Fibroblast of mammary gland (primary cell): ENCODE data around the gene KDM2A.
A peak's percentile ranks its signal among the peaks of the same experiment; 100 is the strongest.
"Not testable (repeated sequence)": the region's sequence is repeated elsewhere in the genome, so short reads cannot be mapped to it uniquely, and the experiment has no call there.

Source experiments
- DNase-seq: peaks from one replicate; pipeline ENCODE4 v3.0.0-alpha.2; 2010; ENCODE audit warnings: low read depth
- H3K4me3 ChIP-seq: 2 replicates; pipeline ENCODE4 v1.5.1; 2011; ENCODE audit warnings: low read depth, mild to moderate bottlenecking, low read length, moderate library complexity; ENCODE audit not compliant: control insufficient read depth
- TF ChIP-seq, protein P1 (sequence below): conservative IDR thresholded peaks from 2 replicates; pipeline ENCODE4 v1.5.1; 2011; ENCODE audit warnings: low read depth, low read length, inconsistent platforms; ENCODE audit not compliant: control insufficient read depth, insufficient read depth

KDM2A gene

DNA sequence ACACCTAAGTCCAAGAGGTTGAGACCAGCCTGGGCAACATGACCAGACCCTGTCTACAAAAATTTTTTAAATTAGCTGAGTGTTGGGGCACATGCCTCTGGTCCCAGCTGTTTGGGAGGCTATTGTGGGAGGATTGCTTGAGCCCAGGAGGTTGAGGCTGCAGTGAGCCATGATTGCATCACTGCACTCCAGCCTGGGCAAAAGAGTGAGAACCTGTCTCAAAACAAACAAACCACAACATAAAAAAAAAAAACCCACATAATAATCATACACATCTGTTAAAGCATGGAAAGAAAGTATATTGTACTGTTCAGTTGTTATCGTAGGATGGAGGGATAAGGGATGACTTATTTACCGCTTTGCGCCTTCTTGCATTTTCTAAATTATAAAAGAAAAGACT lies 111.3 kb downstream of the KDM2A start:
- TF ChIP-seq, protein P1, sequence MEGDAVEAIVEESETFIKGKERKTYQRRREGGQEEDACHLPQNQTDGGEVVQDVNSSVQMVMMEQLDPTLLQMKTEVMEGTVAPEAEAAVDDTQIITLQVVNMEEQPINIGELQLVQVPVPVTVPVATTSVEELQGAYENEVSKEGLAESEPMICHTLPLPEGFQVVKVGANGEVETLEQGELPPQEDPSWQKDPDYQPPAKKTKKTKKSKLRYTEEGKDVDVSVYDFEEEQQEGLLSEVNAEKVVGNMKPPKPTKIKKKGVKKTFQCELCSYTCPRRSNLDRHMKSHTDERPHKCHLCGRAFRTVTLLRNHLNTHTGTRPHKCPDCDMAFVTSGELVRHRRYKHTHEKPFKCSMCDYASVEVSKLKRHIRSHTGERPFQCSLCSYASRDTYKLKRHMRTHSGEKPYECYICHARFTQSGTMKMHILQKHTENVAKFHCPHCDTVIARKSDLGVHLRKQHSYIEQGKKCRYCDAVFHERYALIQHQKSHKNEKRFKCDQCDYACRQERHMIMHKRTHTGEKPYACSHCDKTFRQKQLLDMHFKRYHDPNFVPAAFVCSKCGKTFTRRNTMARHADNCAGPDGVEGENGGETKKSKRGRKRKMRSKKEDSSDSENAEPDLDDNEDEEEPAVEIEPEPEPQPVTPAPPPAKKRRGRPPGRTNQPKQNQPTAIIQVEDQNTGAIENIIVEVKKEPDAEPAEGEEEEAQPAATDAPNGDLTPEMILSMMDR, result no peak
- DNase-seq, result peak; percentile 51
- no peak overlapping the region for H3K4me3 ChIP-seq

DNA sequence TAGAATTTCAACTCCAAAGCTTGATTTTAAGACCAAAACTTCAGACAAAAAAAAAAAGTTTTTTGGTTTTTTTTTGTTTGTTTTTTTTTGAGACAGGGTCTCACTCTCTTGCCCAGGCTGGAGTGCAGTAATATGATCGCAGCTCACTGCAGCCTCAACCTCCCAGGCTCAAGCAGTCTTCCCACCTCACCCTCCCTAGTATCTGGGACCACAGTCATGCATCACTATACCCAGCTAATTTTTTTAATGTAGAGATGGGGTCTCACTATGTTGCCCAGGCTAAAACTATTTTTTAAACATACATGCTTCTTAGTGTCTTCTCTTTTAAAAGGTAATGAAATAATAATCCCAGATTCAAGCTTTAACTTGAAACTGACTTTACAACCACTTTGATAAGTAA lies 111.8 kb downstream of the KDM2A start:
- no peak overlapping the region for H3K4me3 ChIP-seq
- TF ChIP-seq, protein P1, result no peak

DNA sequence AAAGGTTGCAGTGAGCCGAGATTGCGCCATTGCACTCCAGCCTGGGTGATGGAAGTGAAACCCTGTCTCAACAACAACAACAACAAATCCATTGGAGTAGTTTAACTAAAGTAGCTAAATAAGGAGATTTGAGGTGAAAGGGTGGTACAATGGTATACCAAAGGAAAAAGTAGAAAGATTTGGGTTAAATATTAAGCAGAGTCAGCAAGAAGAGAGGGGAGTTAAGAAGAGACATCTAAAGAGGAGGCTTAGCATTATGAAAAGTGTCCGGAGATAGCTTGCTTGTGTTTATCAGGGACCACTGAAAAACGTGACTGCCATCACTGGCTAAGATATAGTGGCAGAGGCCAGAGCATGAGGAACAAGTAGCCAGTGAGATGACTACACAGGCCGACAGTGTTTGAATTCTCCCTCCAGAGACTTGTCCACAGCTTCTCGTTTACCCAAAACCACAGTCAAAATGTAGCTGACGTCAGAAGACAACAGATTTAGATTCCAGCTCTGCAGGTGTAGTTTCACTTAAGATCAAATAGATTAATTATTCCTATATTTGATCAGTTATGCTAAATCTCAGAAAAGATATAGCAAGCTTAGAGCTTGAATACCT lies 114.6 kb downstream of the KDM2A start:
- no peak for DNase-seq
- H3K4me3 ChIP-seq, result no peak overlapping the region
- TF ChIP-seq, protein P1, result no peak

More for the DNA sequence above, 111.8 kb downstream of the KDM2A start:
- DNase-seq, result no peak

DNA sequence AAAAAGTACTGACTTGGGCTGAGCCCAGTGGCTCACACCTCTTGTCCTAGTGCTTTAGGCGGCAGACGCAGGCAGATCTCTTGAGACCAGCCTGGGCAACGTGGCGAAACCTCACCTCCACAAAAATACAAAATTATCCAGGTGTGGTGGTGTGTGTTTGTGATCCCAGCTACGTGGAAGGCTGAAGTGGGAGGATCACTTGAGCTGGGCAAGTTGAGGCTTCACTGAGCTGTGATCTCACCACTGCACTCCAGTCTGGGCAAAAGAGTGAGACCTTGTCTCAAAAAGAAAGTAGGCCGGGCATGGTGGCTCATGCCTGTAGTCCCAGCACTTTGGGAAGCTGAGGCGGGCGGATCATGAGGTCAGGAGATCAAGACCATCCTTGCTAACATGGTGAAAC lies 115.5 kb downstream of the KDM2A start:
- H3K4me3 ChIP-seq, result not testable (repeated sequence)

DNA sequence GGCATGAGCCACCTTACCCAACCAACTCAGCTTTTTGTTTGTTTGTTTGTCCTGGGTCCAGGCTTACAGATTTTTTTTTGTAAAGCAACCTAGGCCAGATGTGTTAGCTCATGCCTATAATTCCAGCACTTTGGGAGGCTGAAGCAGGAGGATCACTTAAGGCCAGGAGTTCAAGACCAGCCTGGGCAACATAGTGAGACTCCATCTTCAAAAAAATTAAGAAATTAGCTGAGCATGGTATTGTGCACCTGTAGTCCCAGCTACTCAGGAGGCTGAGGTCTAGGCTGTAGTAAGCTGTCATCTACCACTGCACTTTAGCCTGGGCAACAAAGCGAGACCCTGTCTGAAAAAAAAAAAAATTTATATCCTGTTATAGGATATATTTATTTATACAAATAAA lies 118.5 kb downstream of the KDM2A start:
- no peak overlapping the region for H3K4me3 ChIP-seq
- DNase-seq, result no peak
- TF ChIP-seq, protein P1, result no peak

More for the DNA sequence above, 115.5 kb downstream of the KDM2A start:
- not testable (repeated sequence) for DNase-seq

DNA sequence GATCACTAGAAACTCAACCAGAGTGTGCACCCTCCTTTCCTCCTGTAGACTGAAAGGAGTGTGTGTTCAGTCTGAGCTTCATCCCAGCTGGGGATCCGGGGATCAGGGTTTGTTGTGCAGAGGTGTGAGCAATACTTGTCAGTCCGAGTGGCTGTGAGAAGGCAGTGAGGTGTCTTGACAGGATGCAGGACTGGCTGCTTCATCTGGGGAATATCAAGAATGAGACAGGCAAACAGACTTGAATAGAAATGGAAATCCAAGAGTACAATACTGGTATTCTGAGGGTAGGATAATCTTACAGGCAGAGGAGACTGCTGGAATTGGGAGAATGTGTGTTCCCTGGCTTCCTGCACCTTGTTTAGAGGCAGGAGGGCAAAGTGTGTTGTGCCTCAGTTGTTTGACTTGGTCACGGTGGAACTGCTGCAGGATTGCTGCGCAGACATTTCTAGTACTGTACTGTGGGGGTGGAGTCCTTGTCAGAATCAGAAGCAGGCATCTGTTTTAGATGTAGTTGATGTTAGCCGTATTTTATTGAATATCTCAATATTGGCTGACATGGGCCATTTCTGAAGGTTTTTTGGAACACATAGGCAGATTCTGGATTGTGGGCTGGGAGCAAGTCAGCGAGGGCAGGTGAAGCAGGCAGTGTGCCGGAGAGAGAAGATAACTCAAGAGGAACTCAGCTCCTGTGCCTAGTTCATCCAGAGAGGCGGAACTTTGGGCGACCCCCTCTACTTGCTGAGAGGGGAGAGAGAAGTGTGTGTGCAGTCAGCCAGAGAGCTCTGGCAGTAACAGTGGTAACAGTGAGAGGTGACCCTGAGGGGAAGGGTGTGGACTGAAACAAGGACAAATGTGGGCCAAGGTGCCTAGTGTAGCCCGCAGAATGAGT lies 120.1 kb downstream of the KDM2A start:
- TF ChIP-seq, protein P1, result no peak
- peak overlapping the region; percentile 35 for H3K4me3 ChIP-seq
- DNase-seq, result peak; percentile 35

DNA sequence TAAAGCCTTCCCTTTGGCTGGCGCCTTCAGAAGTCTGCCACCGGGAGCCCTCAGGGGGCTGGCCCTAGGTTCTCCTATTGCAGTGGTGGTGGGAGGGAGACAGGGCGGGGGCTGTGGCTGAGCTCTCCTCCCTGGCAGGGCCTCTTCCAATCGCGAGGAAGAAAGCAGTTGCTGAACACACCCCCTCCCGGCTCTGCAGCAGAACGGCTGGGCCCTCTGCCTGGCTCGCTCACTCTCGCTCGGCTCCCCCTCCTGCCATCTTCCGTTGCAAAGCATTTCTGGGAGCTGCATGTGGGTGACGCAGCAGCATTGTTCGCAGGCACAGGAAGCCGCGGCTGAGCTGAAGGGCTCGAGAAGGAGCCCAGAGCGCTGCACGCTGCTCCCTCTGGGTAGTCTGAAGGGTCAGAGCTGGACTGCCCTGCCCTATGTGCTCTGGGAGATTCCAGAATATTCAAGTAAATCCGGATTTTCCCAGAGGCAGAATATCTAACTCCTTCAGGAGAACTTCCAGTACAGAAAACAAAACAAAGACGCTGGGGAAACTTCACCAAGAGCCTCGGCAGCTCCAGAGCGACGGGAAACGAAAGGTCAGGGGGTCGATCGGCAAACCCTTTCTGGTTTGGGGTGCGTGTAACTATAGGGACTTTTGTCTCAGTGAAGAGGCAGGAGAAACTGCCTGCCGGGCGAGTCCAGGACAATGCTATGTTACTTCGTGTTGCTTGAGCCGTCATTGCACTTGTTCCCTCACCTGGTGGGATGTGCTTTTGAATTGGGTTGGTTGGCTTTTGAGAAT lies 120.9 kb downstream of the KDM2A start:
- peak overlapping the region; percentile 94 for H3K4me3 ChIP-seq
- TF ChIP-seq, protein P1, result no peak
- peak; percentile 97 for DNase-seq
